ENCODE measurements around the gene CHP2.

DNA sequence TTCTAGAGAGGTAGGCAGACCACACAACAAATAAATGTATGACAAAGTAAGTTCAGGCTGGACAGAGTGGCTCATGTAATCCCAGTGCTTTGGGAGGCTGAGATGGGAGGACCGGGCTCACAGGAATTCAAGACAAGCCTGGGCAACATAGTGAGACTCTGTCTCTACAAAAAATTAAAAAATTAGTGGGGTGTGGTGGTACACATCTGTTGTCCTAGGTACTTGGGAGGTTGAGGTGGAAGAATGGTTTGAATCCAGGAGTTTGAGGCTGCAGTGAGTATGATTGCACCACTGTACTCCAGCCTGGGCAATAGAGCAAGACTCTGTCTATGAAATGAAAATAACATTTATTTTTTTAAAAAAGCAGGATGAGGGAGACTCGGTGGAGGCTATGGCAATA lies 18.5 kb downstream of the CHP2 start:
- TF ChIP-seq EZH2phosphoT487 (IDR thresholded peaks at IDR 0.05; ENCODE audit: insufficient read depth, low read depth) (no peak), EZH2 (IDR thresholded peaks at IDR 0.05; ENCODE audit: insufficient read depth, poor library complexity, severe bottlenecking) (no peak)
